Loucy (cell line): ENCODE results near the gene OR10G8.

ENCODE experiments used
- EZH2phosphoT487 ChIP-seq: fragments of 200-600 bp; IDR thresholded peaks from 2 replicates; pipeline ENCODE4 v1.6.1; 2018; ENCODE audit warnings: antibody characterized with exemption, mild to moderate bottlenecking, moderate library complexity, borderline replicate concordance
- TF ChIP-seq, protein P1 (sequence below): fragments of 200-600 bp; sonication (generic); conservative IDR thresholded peaks from 2 replicates; pipeline ENCODE4 v1.5.1; 2014; ENCODE audit warnings: mild to moderate bottlenecking, antibody characterized with exemption, low read length

DNA sequence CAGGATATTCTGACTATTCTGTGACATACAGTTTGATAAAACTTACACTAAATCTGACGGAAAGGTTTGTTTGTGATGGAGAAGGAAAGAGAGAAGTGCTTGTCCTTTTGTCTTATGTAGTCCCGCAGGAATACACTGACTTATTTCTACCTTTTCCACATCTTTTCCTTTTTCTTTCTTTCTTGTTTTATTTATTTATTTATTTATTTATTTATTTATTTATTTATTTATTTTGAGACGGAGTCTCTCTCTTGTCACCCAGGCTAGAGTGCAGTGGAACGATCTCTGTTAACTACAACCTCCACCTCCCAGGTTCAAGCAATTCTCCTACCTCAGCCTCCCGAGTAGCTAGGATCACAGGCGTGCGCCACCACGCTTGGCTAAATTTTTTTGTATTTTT is 45.5 kb downstream of the OR10G8 start:
- TF ChIP-seq, protein P1, sequence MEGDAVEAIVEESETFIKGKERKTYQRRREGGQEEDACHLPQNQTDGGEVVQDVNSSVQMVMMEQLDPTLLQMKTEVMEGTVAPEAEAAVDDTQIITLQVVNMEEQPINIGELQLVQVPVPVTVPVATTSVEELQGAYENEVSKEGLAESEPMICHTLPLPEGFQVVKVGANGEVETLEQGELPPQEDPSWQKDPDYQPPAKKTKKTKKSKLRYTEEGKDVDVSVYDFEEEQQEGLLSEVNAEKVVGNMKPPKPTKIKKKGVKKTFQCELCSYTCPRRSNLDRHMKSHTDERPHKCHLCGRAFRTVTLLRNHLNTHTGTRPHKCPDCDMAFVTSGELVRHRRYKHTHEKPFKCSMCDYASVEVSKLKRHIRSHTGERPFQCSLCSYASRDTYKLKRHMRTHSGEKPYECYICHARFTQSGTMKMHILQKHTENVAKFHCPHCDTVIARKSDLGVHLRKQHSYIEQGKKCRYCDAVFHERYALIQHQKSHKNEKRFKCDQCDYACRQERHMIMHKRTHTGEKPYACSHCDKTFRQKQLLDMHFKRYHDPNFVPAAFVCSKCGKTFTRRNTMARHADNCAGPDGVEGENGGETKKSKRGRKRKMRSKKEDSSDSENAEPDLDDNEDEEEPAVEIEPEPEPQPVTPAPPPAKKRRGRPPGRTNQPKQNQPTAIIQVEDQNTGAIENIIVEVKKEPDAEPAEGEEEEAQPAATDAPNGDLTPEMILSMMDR = no peak
- TF ChIP-seq EZH2phosphoT487 = no peak
